ENCODE results near the gene TTC31.

DNA sequence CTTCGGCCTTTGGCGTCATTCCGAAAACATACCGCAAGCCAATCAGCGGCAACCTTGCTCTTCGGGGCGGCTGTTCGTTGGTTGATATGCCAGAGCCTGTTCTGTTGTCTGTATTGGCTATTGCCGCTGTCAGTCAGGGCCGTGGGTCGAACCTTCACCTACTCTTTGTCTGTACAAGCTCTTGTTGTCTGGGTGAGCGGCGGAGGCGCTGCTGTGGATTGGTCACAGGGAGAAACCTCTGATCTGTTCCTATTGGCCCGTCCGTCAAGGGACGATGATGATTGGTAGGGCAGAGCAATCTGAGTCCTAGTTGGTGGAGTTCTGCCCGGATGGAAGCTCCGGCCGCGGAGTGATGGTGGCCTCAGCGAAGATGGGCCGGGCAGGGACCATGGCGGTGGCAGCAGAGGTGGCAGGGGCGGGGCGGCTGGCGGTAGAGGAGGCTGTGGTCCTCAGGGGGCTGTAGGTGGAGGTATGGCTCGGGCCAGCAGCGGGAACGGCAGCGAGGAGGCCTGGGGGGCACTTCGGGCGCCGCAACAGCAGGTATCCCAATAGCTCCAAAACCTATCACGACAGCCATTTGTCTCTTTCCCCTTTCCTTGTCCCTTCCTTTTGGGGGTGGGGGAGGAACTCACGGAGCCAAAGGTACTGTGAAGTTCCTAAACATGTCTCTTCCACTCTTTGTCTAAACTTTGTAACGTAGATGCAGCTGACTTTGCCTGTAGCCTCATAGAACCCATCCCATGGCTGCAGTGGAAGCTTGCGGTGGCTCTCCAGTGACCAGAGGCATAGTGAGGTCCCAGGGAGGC lies 24.5 kb upstream of the TTC31 start, which contains the start of gene WBP1:
- no peak for TF ChIP-seq SP1 (IDR thresholded peaks at IDR 0.05; ENCODE audit: low read depth)
- no peak for TF ChIP-seq JUND (IDR thresholded peaks at IDR 0.05)
- no peak for TF ChIP-seq CTCF (IDR thresholded peaks at IDR 0.05 in 2 of 3, conservative IDR thresholded peaks at IDR 0.05 in 1 of 3; ENCODE audit: borderline replicate concordance in 1 of 3, insufficient read depth in 1 of 3, low read depth in 2 of 3, low read length in 2 of 3)
- TF ChIP-seq CEBPB (IDR thresholded peaks at IDR 0.05; ENCODE audit: low read depth) = no peak
- no peak for TF ChIP-seq ZNF274 (IDR thresholded peaks at IDR 0.05; ENCODE audit: low read depth, low read length)
- no peak for TF ChIP-seq RAD21 (IDR thresholded peaks at IDR 0.05; ENCODE audit: low read depth)
- no peak for TF ChIP-seq EZH2phosphoT487 (IDR thresholded peaks at IDR 0.05; ENCODE audit: borderline replicate concordance)
- peak; percentile 36 for TF ChIP-seq TCF7L2 (IDR thresholded peaks at IDR 0.05; ENCODE audit: borderline replicate concordance, extremely low read depth, insufficient read depth, insufficient read length)
